GM19324 (cell line): ENCODE data around the gene ZNF486.
"Not testable (repeated sequence)": the region's sequence is repeated elsewhere in the genome, so short reads cannot be mapped to it uniquely, and the experiment has no call there.

Experiments used
- ATAC-seq: cut with Tn5 transposase; IDR thresholded peaks from one replicate; pipeline ENCODE4 v1.9.1; 2021; ENCODE audit warnings: mild to moderate bottlenecking, moderate library complexity; ENCODE audit not compliant: unreplicated experiment, low FRiP score

ZNF486 gene

GRCh38 chr19:20221605-20222004 lies 54.6 kb downstream of the ZNF486 start:
- not testable (repeated sequence) for ATAC-seq

GRCh38 chr19:20233105-20233504 lies 66.1 kb downstream of the ZNF486 start:
- ATAC-seq, result no peak

GRCh38 chr19:20235156-20235555 lies 68.1 kb downstream of the ZNF486 start:
- no peak for ATAC-seq

GRCh38 chr19:20237773-20238623 lies 71.0 kb downstream of the ZNF486 start:
- ATAC-seq, result no peak

- no peak for ATAC-seq
Observed at GRCh38 chr19:20243629-20244028, 76.6 kb downstream of the ZNF486 start.

GRCh38 chr19:20244356-20244755 lies 77.3 kb downstream of the ZNF486 start:
- no peak for ATAC-seq

DNA sequence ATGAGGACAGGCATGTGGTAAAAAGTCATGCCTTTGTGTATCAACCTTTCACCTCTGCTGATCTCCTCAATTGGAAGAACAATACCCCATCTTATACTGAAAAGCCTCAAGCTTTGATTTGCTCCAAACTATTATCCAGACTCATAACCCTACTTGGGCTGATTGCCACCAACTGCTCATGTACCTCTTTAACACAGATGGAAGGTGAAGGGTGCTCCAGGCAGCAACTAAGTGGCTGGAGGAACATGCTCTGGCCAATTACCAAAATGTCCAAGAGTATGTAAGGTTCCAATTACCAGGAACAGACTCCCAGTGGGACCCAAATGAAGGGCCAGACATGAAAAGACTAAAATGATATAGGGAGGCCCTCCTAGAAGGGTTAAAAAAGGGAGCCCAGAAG lies 78.3 kb downstream of the ZNF486 start:
- ATAC-seq, result no peak

GRCh38 chr19:20247016-20247683 lies 80.1 kb downstream of the ZNF486 start:
- ATAC-seq, result no peak

DNA sequence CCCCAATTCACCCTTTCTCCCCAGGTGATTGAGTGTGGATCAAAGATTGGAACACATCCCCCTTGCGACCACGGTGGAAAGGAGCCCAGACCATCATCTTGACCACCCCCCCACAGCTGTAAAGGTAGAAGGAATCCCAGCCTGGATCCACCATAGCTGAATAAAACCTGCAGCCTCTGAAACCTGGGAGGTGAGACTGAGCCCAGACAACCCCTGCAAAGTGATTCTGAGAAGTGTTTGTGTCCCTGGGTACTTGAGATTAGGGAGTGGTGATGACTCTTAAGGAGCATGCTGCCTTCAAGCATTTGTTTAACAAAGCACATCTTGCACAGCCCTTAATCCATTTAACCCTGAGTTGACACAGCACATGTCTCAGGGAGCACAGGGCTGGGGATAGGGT lies 81.2 kb downstream of the ZNF486 start:
- not testable (repeated sequence) for ATAC-seq
